ENCODE data around the gene CASP3. TPM values are rescaled to one million over a fixed set of nuclear protein-coding genes. Genes with fewer than 3 reads are reported as not detected.
"Not testable (repeated sequence)": the region's sequence is repeated elsewhere in the genome, so short reads cannot be mapped to it uniquely, and the experiment has no call there.

CASP3 gene
- total RNA-seq, 2 experiments from 2014 or later = 70.7 to 116 TPM

DNA sequence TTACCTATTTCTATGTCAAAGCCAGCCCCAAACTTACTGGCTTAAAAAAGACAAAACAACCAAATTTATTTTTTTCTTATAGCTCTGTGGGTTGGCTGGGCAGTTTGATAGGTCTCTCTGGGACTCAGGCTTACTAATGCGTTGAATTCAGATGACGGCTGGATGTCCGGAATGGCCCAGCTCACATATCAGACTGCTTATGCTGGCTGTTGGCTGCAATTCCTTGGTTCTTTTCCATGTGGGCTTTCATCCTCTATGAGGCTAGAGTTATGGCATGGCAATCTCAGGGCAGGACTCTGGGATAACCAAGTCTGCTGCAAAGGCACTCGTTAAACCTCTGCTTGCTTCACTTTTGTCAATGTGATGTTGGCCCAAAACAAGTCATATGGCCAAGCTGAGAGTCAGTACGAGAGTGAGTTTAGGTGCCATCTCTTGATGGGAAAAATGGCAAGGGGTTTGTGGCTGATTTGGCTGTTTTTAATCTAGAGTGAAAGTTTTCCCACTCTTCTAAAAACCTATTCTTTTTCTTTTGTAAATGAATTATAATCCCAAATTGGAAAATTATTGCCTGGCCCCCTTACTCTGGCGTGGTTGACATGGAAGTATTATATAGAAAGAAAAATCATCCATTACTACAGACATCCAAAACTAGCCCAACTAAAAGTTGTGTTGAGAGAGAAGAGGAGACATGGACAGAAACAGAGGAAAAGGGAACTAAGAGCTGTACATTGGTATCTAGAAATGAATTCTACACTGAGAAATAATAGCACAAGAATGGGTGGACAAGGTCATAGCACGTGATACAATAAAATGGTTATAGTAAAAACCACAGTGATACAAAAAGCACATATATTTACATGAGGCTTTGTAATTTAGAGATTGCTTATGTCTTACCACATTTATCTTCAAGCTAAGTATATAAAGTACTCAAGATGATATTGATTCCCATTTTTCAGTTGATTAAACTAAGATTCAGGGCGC lies 6.9 kb upstream of the CASP3 start:
- H3K4me1 Mint-ChIP-seq = peaks cover 9% of the 10 kb centered on the region
- H3K36me3 Mint-ChIP-seq = peaks cover 27% of the 10 kb centered on the region
- no peak overlapping the region for H3K4me3 Mint-ChIP-seq
- ATAC-seq (no peak), DNase-seq (no peak)
- H3K9me3 Mint-ChIP-seq (ENCODE audit: low read depth) = no peaks in the 10 kb centered on the region
- CTCF ChIA-PET = no interaction called here
- no peaks in the 10 kb centered on the region for H3K27me3 Mint-ChIP-seq
- no peak overlapping the region for H3K27ac Mint-ChIP-seq

GRCh38 chr4:184653650-184654049 lies 4.4 kb upstream of the CASP3 start:
- no peaks in the 10 kb centered on the region for H3K27me3 Mint-ChIP-seq
- H3K4me1 Mint-ChIP-seq = peaks cover 20% of the 10 kb centered on the region
- CTCF ChIA-PET = no interaction called here
- H3K9me3 Mint-ChIP-seq (ENCODE audit: low read depth) = no peaks in the 10 kb centered on the region
- H3K4me3 Mint-ChIP-seq = no peak overlapping the region
- ATAC-seq = no peak
- peaks cover 24% of the 10 kb centered on the region for H3K36me3 Mint-ChIP-seq
- DNase-seq = no peak
- no peak overlapping the region for H3K27ac Mint-ChIP-seq

- CTCF ChIA-PET; H3K27me3 Mint-ChIP-seq; H3K9me3 Mint-ChIP-seq (ENCODE audit: low read depth); H3K4me3 Mint-ChIP-seq; ATAC-seq; DNase-seq; H3K27ac Mint-ChIP-seq: not testable (repeated sequence)
- Mint-ChIP-seq H3K36me3 (peaks cover 29% of the 10 kb centered on the region), H3K4me1 (peaks cover 23% of the 10 kb centered on the region)
These were observed 3.4 kb upstream of the CASP3 start for GRCh38 chr4:184652681-184653080.

GRCh38 chr4:184651899-184652298 lies 2.7 kb upstream of the CASP3 start:
- Mint-ChIP-seq H3K4me3 (no peak overlapping the region), H3K36me3 (peaks cover 32% of the 10 kb centered on the region), H3K9me3 (ENCODE audit: low read depth) (no peaks in the 10 kb centered on the region), H3K27ac (no peak overlapping the region), H3K27me3 (no peaks in the 10 kb centered on the region), H3K4me1 (peaks cover 30% of the 10 kb centered on the region)
- DNase-seq (no peak), ATAC-seq (no peak)
- CTCF ChIA-PET = no interaction called here

DNA sequence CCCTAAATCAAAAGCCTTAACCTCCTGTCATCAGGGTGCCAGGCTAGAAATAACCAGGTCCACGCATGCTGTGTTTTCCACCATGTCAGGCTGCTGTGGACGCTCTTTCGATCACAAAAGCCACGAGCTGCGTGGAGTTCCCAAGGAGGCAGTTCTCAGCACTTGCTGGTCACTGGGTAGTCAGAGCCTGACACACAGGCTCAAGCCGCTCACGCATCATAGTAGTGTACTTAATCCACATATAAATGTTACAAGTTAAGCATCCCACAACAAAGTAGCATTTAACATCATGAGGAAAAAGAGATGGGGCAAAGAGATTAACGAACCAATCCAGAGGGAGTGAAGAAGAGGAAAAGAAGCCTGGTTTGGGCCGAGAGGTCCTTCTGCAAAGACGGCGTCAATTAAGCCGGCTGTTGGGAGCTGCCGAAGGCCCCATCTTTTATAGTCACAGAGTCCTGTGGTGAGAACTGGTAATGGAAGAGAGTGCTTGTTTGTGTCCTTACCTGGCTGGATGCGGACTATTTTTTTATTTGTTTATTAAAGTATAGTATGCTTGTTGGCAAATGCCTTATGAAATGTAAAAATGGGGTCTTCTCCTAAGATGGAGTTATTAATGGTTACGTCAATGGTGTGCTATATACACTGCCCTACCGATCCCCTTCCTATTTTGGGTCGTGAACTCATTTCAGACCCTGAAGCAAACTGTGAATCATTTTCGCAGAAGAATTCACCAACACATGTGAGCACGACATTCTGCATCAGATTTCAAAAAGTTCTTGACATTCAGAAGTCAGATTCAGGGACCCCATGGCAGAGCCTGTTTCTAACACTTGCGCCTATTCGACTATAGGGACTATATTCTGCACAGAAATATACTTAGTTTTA lies 966 bp upstream of the CASP3 start:
- peaks cover 46% of the 10 kb centered on the region for H3K4me1 Mint-ChIP-seq
- no peaks in the 10 kb centered on the region for H3K9me3 Mint-ChIP-seq (ENCODE audit: low read depth)
- H3K36me3 Mint-ChIP-seq = peaks cover 40% of the 10 kb centered on the region
- DNase-seq (no peak), ATAC-seq (peak; percentile 1)
- H3K27me3 Mint-ChIP-seq = no peaks in the 10 kb centered on the region
- CTCF ChIA-PET = interaction anchor here (1.0 to 4.0 kb wide), 6 partner anchors 12 to 84 kb away, joined by 3 to 13 read pairs (median 6); partner anchors contain the start of gene CENPU
- peak overlapping the region; percentile 89 for H3K27ac Mint-ChIP-seq
- peak overlapping the region; percentile 94 for H3K4me3 Mint-ChIP-seq

GRCh38 chr4:184648313-184649025 lies 778 bp downstream of the CASP3 start:
- H3K4me1 Mint-ChIP-seq = peaks cover 60% of the 10 kb centered on the region
- CTCF ChIA-PET = interaction anchor here (0.7 to 4.0 kb wide), 11 partner anchors 20 to 486 kb away, joined by 3 to 13 read pairs (median 4); partner anchors contain the start of genes ACSL1 and CENPU
- ATAC-seq (peak; percentile 18), DNase-seq (peak; percentile 67)
- H3K4me3 Mint-ChIP-seq = peak overlapping the region; percentile 94
- no peaks in the 10 kb centered on the region for H3K27me3 Mint-ChIP-seq
- H3K27ac Mint-ChIP-seq = peak overlapping the region; percentile 87
- peaks cover 50% of the 10 kb centered on the region for H3K36me3 Mint-ChIP-seq
- H3K9me3 Mint-ChIP-seq (ENCODE audit: low read depth) = no peaks in the 10 kb centered on the region

DNA sequence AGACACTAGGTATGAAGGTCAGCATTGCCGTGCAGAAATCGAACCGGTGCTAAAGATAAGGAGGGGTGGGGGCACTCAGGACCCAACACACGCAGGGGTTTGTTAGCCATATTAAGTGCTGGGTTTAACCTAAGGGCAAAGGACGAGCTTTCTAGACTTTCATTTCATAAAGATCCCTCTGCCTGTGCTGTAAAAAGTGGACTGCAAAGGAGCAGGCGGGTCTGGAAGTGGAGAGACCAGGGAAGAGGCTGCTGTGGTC lies 1.3 kb downstream of the CASP3 start:
- peaks cover 49% of the 10 kb centered on the region for H3K36me3 Mint-ChIP-seq

GRCh38 chr4:184647266-184648053 lies 1.8 kb downstream of the CASP3 start:
- CTCF ChIA-PET = interaction anchor here (0.7 to 4.0 kb wide), 8 partner anchors 12 to 487 kb away, joined by 3 to 13 read pairs (median 3); partner anchors contain the start of genes ACSL1 and CENPU
- H3K9me3 Mint-ChIP-seq (ENCODE audit: low read depth) = no peaks in the 10 kb centered on the region
- H3K36me3 Mint-ChIP-seq = peaks cover 53% of the 10 kb centered on the region
- DNase-seq (no peak), ATAC-seq (no peak)
- no peaks in the 10 kb centered on the region for H3K27me3 Mint-ChIP-seq
- H3K4me3 Mint-ChIP-seq = peak overlapping the region; percentile 94
- peak overlapping the region; percentile 87 for H3K27ac Mint-ChIP-seq
- H3K4me1 Mint-ChIP-seq = peaks cover 68% of the 10 kb centered on the region

More for the DNA sequence above, 1.3 kb downstream of the CASP3 start:
- no peak for ATAC-seq
- Mint-ChIP-seq H3K27ac (peak overlapping the region; percentile 87), H3K27me3 (no peaks in the 10 kb centered on the region), H3K4me1 (peaks cover 63% of the 10 kb centered on the region), H3K9me3 (ENCODE audit: low read depth) (no peaks in the 10 kb centered on the region), H3K4me3 (peak overlapping the region; percentile 94)
- DNase-seq = no peak
- CTCF ChIA-PET = interaction anchor here (0.7 to 4.0 kb wide), 8 partner anchors 21 to 487 kb away, joined by 3 to 13 read pairs (median 4); partner anchors contain the start of genes ACSL1 and CENPU

DNA sequence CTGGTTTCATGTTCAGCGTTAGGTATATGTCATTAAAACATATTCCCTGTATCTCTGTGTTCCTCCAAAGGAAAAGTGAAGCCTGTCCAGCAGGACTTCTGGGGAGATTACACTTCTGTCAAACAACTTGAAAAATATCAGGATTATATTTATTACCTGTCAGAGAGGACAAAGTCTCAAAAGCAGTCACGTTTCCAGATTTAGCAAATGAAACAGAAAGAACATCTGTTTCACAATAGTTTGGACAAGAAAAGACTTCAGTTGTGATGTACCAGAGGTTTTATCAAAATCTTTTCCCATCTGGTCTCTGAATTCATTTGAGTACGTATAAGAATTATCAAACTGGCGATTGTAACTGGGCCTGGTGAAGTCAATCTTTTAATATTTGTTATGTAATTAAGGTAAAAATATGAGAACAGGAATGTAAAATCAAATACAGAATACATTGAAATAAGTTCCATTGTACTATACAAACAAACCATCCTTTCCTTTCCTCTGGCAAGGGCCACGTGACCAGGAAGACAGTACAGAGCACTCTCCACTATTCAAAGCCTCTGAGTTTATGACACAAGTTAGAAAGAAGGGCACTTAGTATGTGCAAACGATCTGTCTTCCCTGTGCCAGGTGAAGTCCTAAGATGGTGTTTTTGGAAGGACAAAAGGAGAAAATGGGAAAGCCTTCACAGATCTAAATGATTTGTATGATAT lies 3.2 kb downstream of the CASP3 start:
- H3K36me3 Mint-ChIP-seq = peaks cover 65% of the 10 kb centered on the region
- no peak for ATAC-seq
- no peak for DNase-seq
- peak overlapping the region; percentile 67 for H3K27ac Mint-ChIP-seq
- H3K4me3 Mint-ChIP-seq = peak overlapping the region; percentile 94
- H3K9me3 Mint-ChIP-seq (ENCODE audit: low read depth) = no peaks in the 10 kb centered on the region
- H3K4me1 Mint-ChIP-seq = peaks cover 69% of the 10 kb centered on the region
- H3K27me3 Mint-ChIP-seq = no peaks in the 10 kb centered on the region
- CTCF ChIA-PET = interaction anchor here (1.7 to 2.2 kb wide), 2 partner anchors 183 to 382 kb away, joined by 3 to 6 read pairs; no protein-coding TSS in a partner anchor

DNA sequence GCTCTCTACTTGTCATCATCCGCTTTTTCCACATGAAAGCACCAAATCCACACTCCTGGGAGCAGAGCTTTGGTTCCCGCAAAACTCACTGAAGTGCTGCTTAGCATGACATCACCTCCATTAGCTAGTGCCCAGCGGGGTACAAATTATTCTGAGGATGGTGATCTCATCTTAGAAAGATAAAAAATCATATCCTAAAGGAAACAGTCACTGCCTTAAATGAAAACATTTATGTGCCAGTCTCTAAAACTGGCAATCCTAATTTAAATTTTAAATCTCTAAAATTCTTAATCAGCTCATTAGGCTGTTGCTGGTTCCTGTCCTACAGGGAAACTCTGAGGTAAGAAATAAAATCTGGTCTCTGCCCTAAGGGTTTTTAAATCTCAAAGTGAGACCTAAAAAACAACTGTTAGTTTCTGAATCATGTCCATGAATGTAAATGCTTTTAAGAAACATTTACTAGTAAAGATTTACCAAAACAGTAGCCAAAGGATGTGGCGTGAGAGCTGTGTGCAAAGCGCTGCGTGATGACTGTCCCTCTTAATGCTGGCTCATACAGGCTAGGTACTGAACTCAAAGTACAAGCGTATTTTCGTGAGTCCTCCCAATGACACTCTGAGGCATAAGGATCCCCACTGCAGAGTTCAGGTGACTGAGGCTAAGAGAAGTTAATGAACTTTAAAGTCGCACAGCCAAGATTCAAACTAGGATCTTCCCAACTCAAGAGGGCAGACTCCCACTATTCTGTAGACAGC lies 4.5 kb downstream of the CASP3 start:
- Mint-ChIP-seq H3K36me3 (peaks cover 63% of the 10 kb centered on the region), H3K4me3 (peak overlapping the region; percentile 40), H3K9me3 (ENCODE audit: low read depth) (no peaks in the 10 kb centered on the region), H3K4me1 (peaks cover 71% of the 10 kb centered on the region), H3K27me3 (no peaks in the 10 kb centered on the region), H3K27ac (peak overlapping the region; percentile 70)
- CTCF ChIA-PET = interaction anchor here (1.0 to 2.2 kb wide), 4 partner anchors 16 to 381 kb away, joined by 3 to 6 read pairs (median 3); no protein-coding TSS in a partner anchor
- ATAC-seq = no peak
- DNase-seq = peak; percentile 79

- no peak for ATAC-seq
These were observed 5.5 kb downstream of the CASP3 start for GRCh38 chr4:184643731-184644130.

More at GRCh38 chr4:184643731-184644130, 5.5 kb downstream of the CASP3 start:
- Mint-ChIP-seq H3K27me3 (no peaks in the 10 kb centered on the region), H3K27ac (peak overlapping the region; percentile 81), H3K9me3 (ENCODE audit: low read depth) (no peaks in the 10 kb centered on the region), H3K36me3 (peaks cover 69% of the 10 kb centered on the region), H3K4me1 (peaks cover 81% of the 10 kb centered on the region), H3K4me3 (peak overlapping the region; percentile 43)
- DNase-seq = no peak
- CTCF ChIA-PET = interaction anchor here (1.0 to 2.2 kb wide), 2 partner anchors 18 to 380 kb away, joined by 3 to 6 read pairs; no protein-coding TSS in a partner anchor

Data from activated CD8-positive, alpha-beta memory T cell treated with anti-CD3 and anti-CD28 coated beads, Interleukin-2, amount 10 ng/mL, durations not matched to agents 7 days and 5 days (primary cell).